T-helper 17 cell (primary cell): ENCODE measurements around the gene CD38. TPM values are rescaled to one million over a fixed set of nuclear protein-coding genes. Genes with fewer than 3 reads are reported as not detected.
A peak's percentile ranks its signal among the peaks of the same experiment; 100 is the strongest.

Experiments used
- ATAC-seq: fragments of 150-1000 bp; cut with Tn5 transposase; 2 replicates; pipeline ENCODE4 v1.10.0; 2021; ENCODE audit warnings: mild to moderate bottlenecking, moderate library complexity
- DNase-seq, 3 donors: peaks; one replicate each; pipeline versions ENCODE4 v3.0.0 to v3.0.0-alpha.2; 2020 to 2021
- H3K9me3 ChIP-seq: one replicate; pipeline ENCODE4 v1.7.0; 2013; ENCODE audit warnings: low read length, mild to moderate bottlenecking; ENCODE audit not compliant: control insufficient read depth, poor library complexity, severe bottlenecking
- H3K27ac Mint-ChIP-seq: one replicate; pipeline ENCODE4 v1.8.0; 2022; ENCODE audit warnings: mild to moderate bottlenecking, moderate library complexity, mixed read lengths
- H3K27me3 Mint-ChIP-seq: one replicate; pipeline ENCODE4 v1.8.0; 2022; ENCODE audit warnings: mixed read lengths
- H3K36me3 Mint-ChIP-seq: one replicate; pipeline ENCODE4 v1.8.0; 2022; ENCODE audit warnings: low read depth, mixed read lengths
- H3K4me1 Mint-ChIP-seq: one replicate; pipeline ENCODE4 v1.8.0; 2022; ENCODE audit warnings: mild to moderate bottlenecking, mixed read lengths
- H3K4me3 Mint-ChIP-seq: one replicate; pipeline ENCODE4 v1.8.0; 2022; ENCODE audit warnings: mild to moderate bottlenecking, moderate library complexity, mixed read lengths
- total RNA-seq, 4 donors: library from RNA in 2 of 4; stranded (reverse) in 2 of 4; gene quantifications; one replicate each; pipeline ENCODE4 v1.2.3 and lab custom pipeline; 2022 to 2026

Gene CD38
- total RNA-seq, 2 donors from 2014 or later, result 1.4 TPM

GRCh38 chr4:15870921-15871664 is 93.0 kb downstream of the CD38 start:
- Mint-ChIP-seq H3K27me3 (peaks cover 42% of the 10 kb centered on the region), H3K4me3 (no peak overlapping the region), H3K4me1 (no peaks in the 10 kb centered on the region), H3K27ac (no peak overlapping the region), H3K36me3 (no peaks in the 10 kb centered on the region)
- DNase-seq (no peak), ATAC-seq (no peak)
- no peaks in the 10 kb centered on the region for H3K9me3 ChIP-seq

GRCh38 chr4:15873117-15873516 is 95.0 kb downstream of the CD38 start:
- H3K27me3 Mint-ChIP-seq, result peaks cover 45% of the 10 kb centered on the region
- ATAC-seq (no peak), DNase-seq (no peak)
- no peaks in the 10 kb centered on the region for H3K4me1 Mint-ChIP-seq
- no peaks in the 10 kb centered on the region for H3K9me3 ChIP-seq
- no peak overlapping the region for H3K27ac Mint-ChIP-seq
- no peaks in the 10 kb centered on the region for H3K36me3 Mint-ChIP-seq
- H3K4me3 Mint-ChIP-seq, result no peak overlapping the region

GRCh38 chr4:15874671-15875070 is 96.5 kb downstream of the CD38 start:
- Mint-ChIP-seq H3K27me3 (peaks cover 49% of the 10 kb centered on the region), H3K27ac (no peak overlapping the region), H3K4me1 (no peaks in the 10 kb centered on the region), H3K4me3 (no peak overlapping the region), H3K36me3 (no peaks in the 10 kb centered on the region)
- no peaks in the 10 kb centered on the region for H3K9me3 ChIP-seq
- DNase-seq (no peak), ATAC-seq (no peak)

- ATAC-seq (no peak), DNase-seq (no peak)
- H3K9me3 ChIP-seq, result no peaks in the 10 kb centered on the region
- no peak overlapping the region for H3K27ac Mint-ChIP-seq
- no peaks in the 10 kb centered on the region for H3K36me3 Mint-ChIP-seq
- H3K4me3 Mint-ChIP-seq, result no peak overlapping the region
- H3K4me1 Mint-ChIP-seq, result no peaks in the 10 kb centered on the region
- H3K27me3 Mint-ChIP-seq, result peaks cover 44% of the 10 kb centered on the region
Measured at GRCh38 chr4:15875663-15876460, 97.7 kb downstream of the CD38 start.

- ATAC-seq (no peak), DNase-seq (no peak)
- no peaks in the 10 kb centered on the region for H3K9me3 ChIP-seq
- Mint-ChIP-seq H3K4me3 (no peak overlapping the region), H3K27ac (no peak overlapping the region), H3K36me3 (no peaks in the 10 kb centered on the region), H3K27me3 (peaks cover 41% of the 10 kb centered on the region), H3K4me1 (peaks cover 5% of the 10 kb centered on the region)
Measured at GRCh38 chr4:15878011-15878410, 99.9 kb downstream of the CD38 start.

GRCh38 chr4:15881820-15882219 is 103.7 kb downstream of the CD38 start:
- Mint-ChIP-seq H3K36me3 (no peaks in the 10 kb centered on the region), H3K27me3 (peaks cover 44% of the 10 kb centered on the region), H3K27ac (no peak overlapping the region), H3K4me1 (peaks cover 5% of the 10 kb centered on the region), H3K4me3 (no peak overlapping the region)
- H3K9me3 ChIP-seq, result no peaks in the 10 kb centered on the region
- no peak for ATAC-seq
- no peak for DNase-seq

GRCh38 chr4:15882675-15883086 is 104.6 kb downstream of the CD38 start:
- Mint-ChIP-seq H3K4me1 (peaks cover 5% of the 10 kb centered on the region), H3K36me3 (no peaks in the 10 kb centered on the region), H3K27ac (no peak overlapping the region), H3K4me3 (no peak overlapping the region), H3K27me3 (peaks cover 44% of the 10 kb centered on the region)
- no peaks in the 10 kb centered on the region for H3K9me3 ChIP-seq
- DNase-seq (peak in 1 of 3 donors; percentile 9), ATAC-seq (peak; percentile 73)

- Mint-ChIP-seq H3K4me1 (peaks cover 5% of the 10 kb centered on the region), H3K36me3 (no peaks in the 10 kb centered on the region), H3K27me3 (peaks cover 44% of the 10 kb centered on the region), H3K27ac (peak overlapping the region; percentile 51), H3K4me3 (no peak overlapping the region)
- no peaks in the 10 kb centered on the region for H3K9me3 ChIP-seq
- ATAC-seq, result no peak
- no peak for DNase-seq
Measured at GRCh38 chr4:15883610-15884243, 105.6 kb downstream of the CD38 start.

GRCh38 chr4:15884666-15885065 is 106.5 kb downstream of the CD38 start:
- no peaks in the 10 kb centered on the region for H3K9me3 ChIP-seq
- DNase-seq (no peak), ATAC-seq (no peak)
- Mint-ChIP-seq H3K36me3 (no peaks in the 10 kb centered on the region), H3K27me3 (peaks cover 45% of the 10 kb centered on the region), H3K4me3 (no peak overlapping the region), H3K4me1 (peaks cover 5% of the 10 kb centered on the region), H3K27ac (no peak overlapping the region)

GRCh38 chr4:15885422-15885821 is 107.3 kb downstream of the CD38 start:
- Mint-ChIP-seq H3K36me3 (no peaks in the 10 kb centered on the region), H3K27ac (no peak overlapping the region), H3K27me3 (peaks cover 51% of the 10 kb centered on the region), H3K4me1 (peaks cover 5% of the 10 kb centered on the region), H3K4me3 (no peak overlapping the region)
- ATAC-seq (no peak), DNase-seq (no peak)
- H3K9me3 ChIP-seq, result no peaks in the 10 kb centered on the region

- Mint-ChIP-seq H3K4me1 (peaks cover 2% of the 10 kb centered on the region), H3K4me3 (no peak overlapping the region), H3K27ac (no peak overlapping the region), H3K27me3 (peaks cover 52% of the 10 kb centered on the region), H3K36me3 (no peaks in the 10 kb centered on the region)
- DNase-seq (no peak), ATAC-seq (no peak)
- no peaks in the 10 kb centered on the region for H3K9me3 ChIP-seq
Measured at GRCh38 chr4:15888515-15888914, 110.4 kb downstream of the CD38 start.

- H3K4me3 Mint-ChIP-seq, result no peak overlapping the region
- H3K9me3 ChIP-seq, result no peaks in the 10 kb centered on the region
- peaks cover 2% of the 10 kb centered on the region for H3K4me1 Mint-ChIP-seq
- ATAC-seq (no peak), DNase-seq (no peak)
- no peaks in the 10 kb centered on the region for H3K36me3 Mint-ChIP-seq
- H3K27ac Mint-ChIP-seq, result no peak overlapping the region
- H3K27me3 Mint-ChIP-seq, result peaks cover 43% of the 10 kb centered on the region
Measured at GRCh38 chr4:15890246-15890829, 112.2 kb downstream of the CD38 start.

GRCh38 chr4:15891312-15891711 is 113.2 kb downstream of the CD38 start:
- ATAC-seq, result no peak

More at GRCh38 chr4:15891312-15891711, 113.2 kb downstream of the CD38 start:
- peaks cover 2% of the 10 kb centered on the region for H3K4me1 Mint-ChIP-seq
- peaks cover 38% of the 10 kb centered on the region for H3K27me3 Mint-ChIP-seq
- no peak for DNase-seq
- no peaks in the 10 kb centered on the region for H3K36me3 Mint-ChIP-seq
- H3K27ac Mint-ChIP-seq, result no peak overlapping the region
- H3K4me3 Mint-ChIP-seq, result no peak overlapping the region
- H3K9me3 ChIP-seq, result no peaks in the 10 kb centered on the region
